DND-41 (cell line): ENCODE measurements around the gene SMARCC2.
"Not testable (repeated sequence)": the region's sequence is repeated elsewhere in the genome, so short reads cannot be mapped to it uniquely, and the experiment has no call there.

ENCODE experiments used
- ATAC-seq: fragments of 200-7000 bp; cut with Tn5 transposase; 3 replicates; pipeline ENCODE4 v1.9.1; 2021; ENCODE audit warnings: low read depth; ENCODE audit not compliant: insufficient read depth
- DNase-seq: peaks from one replicate; pipeline ENCODE4 v3.0.0-alpha.2; 2020
- H2AFZ ChIP-seq: 2 replicates; pipeline ENCODE4 v1.6.0; 2012; ENCODE audit warnings: low read depth, low read length
- H3K27ac ChIP-seq: 2 replicates; pipeline ENCODE4 v1.5.1; 2012; ENCODE audit warnings: low read length, inconsistent platforms
- H3K27me3 ChIP-seq: fragments of 200-600 bp; sonication (generic); 2 replicates; pipeline ENCODE4 v1.6.0; 2012; ENCODE audit warnings: low read length, mild to moderate bottlenecking, inconsistent platforms; ENCODE audit not compliant: insufficient read depth, poor library complexity
- H3K36me3 ChIP-seq: 2 replicates; pipeline ENCODE4 v1.5.1; 2012; ENCODE audit warnings: low read length, inconsistent platforms; ENCODE audit not compliant: insufficient read depth
- H3K4me1 ChIP-seq: 2 replicates; pipeline ENCODE4 v1.5.1; 2012; ENCODE audit warnings: mild to moderate bottlenecking, low read length; ENCODE audit not compliant: insufficient read depth
- H3K4me2 ChIP-seq: 2 replicates; pipeline ENCODE4 v1.6.0; 2012; ENCODE audit warnings: mild to moderate bottlenecking, moderate library complexity, low read length, inconsistent platforms; ENCODE audit not compliant: insufficient read depth
- H3K4me3 ChIP-seq, 2 experiments: fragments of 200-600 bp in 1 of 2; shearing (Covaris generic) in 1 of 2; 2 replicates each; pipeline ENCODE4 v1.5.1; 2012 to 2016; ENCODE audit warnings: inconsistent platforms in 2 of 2, low read length in 2 of 2, mild to moderate bottlenecking in 2 of 2, low read depth in 1 of 2, moderate library complexity in 1 of 2
- H3K79me2 ChIP-seq: 2 replicates; pipeline ENCODE4 v1.6.0; 2012; ENCODE audit warnings: low read length, inconsistent platforms; ENCODE audit not compliant: insufficient read depth
- H3K9ac ChIP-seq: 2 replicates; pipeline ENCODE4 v1.6.0; 2012; ENCODE audit warnings: low read depth, mild to moderate bottlenecking, inconsistent platforms, low read length, moderate library complexity
- H3K9me3 ChIP-seq: 2 replicates; pipeline ENCODE4 v1.5.1; 2012; ENCODE audit warnings: low read length, moderate library complexity, mild to moderate bottlenecking, inconsistent platforms; ENCODE audit not compliant: insufficient read depth, severe bottlenecking
- H4K20me1 ChIP-seq: 2 replicates; pipeline ENCODE4 v1.6.0; 2012; ENCODE audit warnings: low read length; ENCODE audit not compliant: insufficient read depth
- CTCF ChIP-seq: IDR thresholded peaks from 2 replicates; pipeline ENCODE4 v1.5.1; 2012; ENCODE audit warnings: borderline replicate concordance, low read length, moderate library complexity, mild to moderate bottlenecking; ENCODE audit not compliant: poor library complexity, severe bottlenecking; ENCODE audit errors: extremely low read depth
- EZH2 ChIP-seq: IDR thresholded peaks from 3 replicates; pipeline ENCODE4 v1.6.1; 2012; ENCODE audit warnings: borderline replicate concordance, low read depth, mild to moderate bottlenecking, moderate library complexity, low read length, inconsistent platforms; ENCODE audit not compliant: severe bottlenecking

The SMARCC2 gene

GRCh38 chr12:56197921-56198635, 8.8 kb upstream of the SMARCC2 start:
- no peaks in the 10 kb centered on the region for H3K27me3 ChIP-seq
- H3K79me2 ChIP-seq, result no peaks in the 10 kb centered on the region
- H3K36me3 ChIP-seq, result no peaks in the 10 kb centered on the region
- no peak overlapping the region for H3K4me2 ChIP-seq
- H3K9me3 ChIP-seq, result no peaks in the 10 kb centered on the region
- no peak overlapping the region for H3K9ac ChIP-seq
- no peaks in the 10 kb centered on the region for H4K20me1 ChIP-seq
- H3K4me1 ChIP-seq, result peaks cover 5% of the 10 kb centered on the region
- DNase-seq, result no peak
- H3K27ac ChIP-seq, result no peak overlapping the region
- H3K4me3 ChIP-seq, result no peak overlapping the region
- ATAC-seq, result no peak
- no peak for TF ChIP-seq EZH2
- no peak for TF ChIP-seq CTCF
- H2AFZ ChIP-seq, result no peak overlapping the region

GRCh38 chr12:56196818-56197550, 7.7 kb upstream of the SMARCC2 start:
- not testable (repeated sequence) for H3K9ac ChIP-seq, H3K27ac ChIP-seq

GRCh38 chr12:56193025-56193578, 3.8 kb upstream of the SMARCC2 start:
- TF ChIP-seq EZH2 (no peak), CTCF (peak; percentile 92)
- H3K4me2 ChIP-seq, result peak overlapping the region; percentile 35; the same call in 1 of the 2 replicates
- no peaks in the 10 kb centered on the region for H3K27me3 ChIP-seq
- peaks cover 3% of the 10 kb centered on the region for H4K20me1 ChIP-seq
- peaks cover 32% of the 10 kb centered on the region for H3K4me1 ChIP-seq
- DNase-seq (peak; percentile 83), ATAC-seq (peak; percentile 22; the same call in 1 of the 3 replicates)
- H3K9ac ChIP-seq, result no peak overlapping the region
- H3K79me2 ChIP-seq, result peaks cover 28% of the 10 kb centered on the region
- peak overlapping the region; percentile 15 for H3K27ac ChIP-seq
- H3K9me3 ChIP-seq, result no peaks in the 10 kb centered on the region
- peaks cover under 1% of the 10 kb centered on the region; the same call in 1 of the 2 replicates for H3K36me3 ChIP-seq
- peak overlapping the region; percentile 84 for H2AFZ ChIP-seq
- no peak overlapping the region for H3K4me3 ChIP-seq

More at GRCh38 chr12:56196818-56197550, 7.7 kb upstream of the SMARCC2 start:
- H3K4me1 ChIP-seq, H3K9me3 ChIP-seq, H3K79me2 ChIP-seq, ATAC-seq, H2AFZ ChIP-seq, H3K36me3 ChIP-seq, H3K4me3 ChIP-seq, DNase-seq, H4K20me1 ChIP-seq, H3K27me3 ChIP-seq, H3K4me2 ChIP-seq: not testable (repeated sequence)

GRCh38 chr12:56192582-56192981, 3.3 kb upstream of the SMARCC2 start:
- H3K36me3 ChIP-seq, result peaks cover 5% of the 10 kb centered on the region; the same call in 1 of the 2 replicates
- peaks cover 37% of the 10 kb centered on the region for H3K4me1 ChIP-seq
- no peaks in the 10 kb centered on the region for H3K27me3 ChIP-seq
- TF ChIP-seq EZH2, result no peak
- no peak for TF ChIP-seq CTCF
- H3K79me2 ChIP-seq, result peaks cover 33% of the 10 kb centered on the region
- no peak overlapping the region for H3K4me3 ChIP-seq
- no peak for DNase-seq
- peaks cover 9% of the 10 kb centered on the region for H4K20me1 ChIP-seq
- H3K9ac ChIP-seq, result no peak overlapping the region
- H3K9me3 ChIP-seq, result no peaks in the 10 kb centered on the region
- H3K27ac ChIP-seq, result no peak overlapping the region
- no peak for ATAC-seq
- no peak overlapping the region for H3K4me2 ChIP-seq
- peak overlapping the region; percentile 44 for H2AFZ ChIP-seq
